GM12874 (cell line): ENCODE data around the gene NTHL1.

Experiments
- CTCF ChIP-seq: IDR thresholded peaks from 2 replicates; pipeline ENCODE4 v1.5.1; 2011; ENCODE audit warnings: low read depth, mild to moderate bottlenecking, control low read depth, low read length, moderate library complexity; ENCODE audit not compliant: insufficient read depth

The NTHL1 gene

GRCh38 chr16:2019921-2020831 lies 27.5 kb downstream of the NTHL1 start:
- no peak for TF ChIP-seq CTCF

DNA sequence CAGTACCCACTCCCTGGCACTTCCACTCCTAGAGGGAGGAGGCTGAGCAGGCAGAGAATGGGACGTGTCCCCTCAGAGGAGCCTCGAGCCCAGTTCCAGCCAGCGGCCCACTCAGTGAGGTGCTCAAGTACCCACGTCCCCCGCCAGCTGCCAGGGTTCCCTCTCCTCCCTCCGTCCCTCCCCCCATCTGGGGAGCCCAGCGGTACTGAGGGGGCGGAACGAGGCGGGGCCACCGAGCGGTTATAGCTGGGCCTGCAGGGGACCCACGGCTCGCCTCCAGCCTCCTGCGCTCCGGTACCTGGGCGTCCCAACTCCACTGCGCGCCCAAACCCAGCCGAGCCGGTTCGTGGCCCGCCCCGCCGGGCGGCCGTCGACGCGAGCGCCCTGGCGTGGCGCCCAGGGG lies 28.1 kb downstream of the NTHL1 start, which contains the start of gene NPW:
TSS of gene NPW (plus strand) at position 268 of the 403 bp plus-strand sequence.
- no peak for TF ChIP-seq CTCF

- TF ChIP-seq CTCF = peak; percentile 64
Observed at GRCh38 chr16:2016407-2016922, 31.2 kb downstream of the NTHL1 start.

GRCh38 chr16:2015947-2016208 lies 31.8 kb downstream of the NTHL1 start:
- no peak for TF ChIP-seq CTCF

- no peak for TF ChIP-seq CTCF
Observed at GRCh38 chr16:2015117-2015946, 32.3 kb downstream of the NTHL1 start.

GRCh38 chr16:2013527-2013926 lies 34.1 kb downstream of the NTHL1 start:
- no peak for TF ChIP-seq CTCF

DNA sequence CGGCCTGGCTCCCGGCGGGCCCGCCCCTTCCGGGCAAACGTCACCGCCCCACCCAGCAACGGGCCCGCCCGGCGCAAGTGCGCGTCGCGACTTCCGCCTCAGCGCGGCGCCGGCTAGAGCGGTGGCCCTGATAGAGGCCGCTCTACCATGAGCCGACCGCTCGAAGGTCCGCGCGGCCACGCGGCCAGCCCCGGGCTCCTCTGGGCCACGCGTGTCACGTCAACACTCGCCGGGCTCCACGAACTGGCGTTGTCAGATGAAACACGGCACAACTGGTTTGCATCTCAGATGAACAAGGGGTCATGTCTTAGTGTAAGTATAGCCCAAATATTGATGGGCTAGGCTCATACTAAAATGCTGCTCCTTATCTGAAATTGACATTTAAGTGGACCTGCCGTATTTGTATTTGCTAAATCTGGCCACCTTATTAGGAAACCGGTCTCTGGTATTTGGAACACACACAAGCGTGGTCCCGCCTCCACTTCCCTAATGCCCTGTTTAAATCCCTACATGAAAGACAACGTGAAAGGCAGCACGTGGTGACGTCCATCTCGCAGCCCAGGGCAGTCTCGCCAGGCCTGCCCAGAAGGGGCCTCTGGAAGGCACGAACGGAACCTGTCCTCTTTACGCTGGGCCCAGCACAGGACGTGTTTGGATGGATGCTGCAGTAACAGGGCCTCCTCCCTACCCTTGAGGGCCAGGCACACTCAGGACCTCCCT lies 37.7 kb downstream of the NTHL1 start, which contains the start of gene ZNF598:
TSS of gene ZNF598 (minus strand) at position 31 of the 720 bp plus-strand sequence.
- no peak; the same call in 1 of the 2 replicates for TF ChIP-seq CTCF
